MCF 10A (cell line): ENCODE results near the gene PIGZ. TPM values are rescaled to one million over a fixed set of nuclear protein-coding genes. Genes with fewer than 3 reads are reported as not detected.
A peak's percentile ranks its signal among the peaks of the same experiment; 100 is the strongest.

Experiments
- BruUV-seq: library from RNA; stranded (reverse); fragments of 400-500 nt; replicated peaks from 2 replicates; lab custom pipeline; 2021; lab: Mats Ljungman, UMichigan
- CTCF ChIA-PET: fragments of 300-600 bp; sonication (Branson Sonifier 250); formaldehyde crosslinking; extraction: SDS; loops from one replicate; lab custom pipeline; 2021; ENCODE audit warnings: antibody characterized with exemption, inconsistent platforms; lab: Yijun Ruan, JAX
- POLR2A ChIA-PET: fragments of 300-600, 350-650 bp; sonication (Branson Sonifier 250); formaldehyde crosslinking; extraction: SDS; loops from one replicate; lab custom pipeline; 2020; ENCODE audit warnings: antibody characterized with exemption, inconsistent platforms; lab: Yijun Ruan, JAX
- DNase-seq: peaks from one replicate; pipeline ENCODE4 v3.0.0-alpha.2; 2018; ENCODE audit not compliant: unreplicated experiment
- H3K27ac Mint-ChIP-seq: one replicate; pipeline ENCODE4 v1.8.0; 2022; ENCODE audit warnings: mild to moderate bottlenecking, low read depth, mixed read lengths; ENCODE audit not compliant: unreplicated experiment
- H3K27me3 Mint-ChIP-seq: one replicate; pipeline ENCODE4 v1.8.0; 2022; ENCODE audit warnings: mixed read lengths; ENCODE audit not compliant: insufficient read depth, unreplicated experiment
- H3K36me3 Mint-ChIP-seq: one replicate; pipeline ENCODE4 v1.8.0; 2022; ENCODE audit warnings: mild to moderate bottlenecking, moderate library complexity, mixed read lengths; ENCODE audit not compliant: insufficient read depth, unreplicated experiment
- H3K4me1 Mint-ChIP-seq: one replicate; pipeline ENCODE4 v1.8.0; 2022; ENCODE audit warnings: mixed read lengths; ENCODE audit not compliant: insufficient read depth, unreplicated experiment
- H3K4me3 Mint-ChIP-seq: one replicate; pipeline ENCODE4 v1.8.0; 2022; ENCODE audit warnings: mild to moderate bottlenecking, moderate library complexity, mixed read lengths; ENCODE audit not compliant: unreplicated experiment
- H3K9me3 Mint-ChIP-seq: one replicate; pipeline ENCODE4 v1.8.0; 2022; ENCODE audit warnings: mixed read lengths; ENCODE audit not compliant: unreplicated experiment
- CTCF ChIP-seq: fragments of 200-600 bp; IDR thresholded peaks from one replicate; pipeline ENCODE4 v1.8.0; 2022; ENCODE audit warnings: antibody characterized with exemption, mild to moderate bottlenecking; ENCODE audit not compliant: unreplicated experiment
- intact Hi-C: fragments of 100-400 bp; cut with micrococcal nuclease; formaldehyde crosslinking; loops from 2 replicates; pipeline ENCODE4 v1.14.1; 2022
- total RNA-seq: library from RNA; stranded (reverse); gene quantifications from 2 replicates; pipeline ENCODE4 v1.2.3, GENCODE V29; 2022

PIGZ gene
- total RNA-seq, 1 experiment from 2014 or later = 5.2 TPM

DNA sequence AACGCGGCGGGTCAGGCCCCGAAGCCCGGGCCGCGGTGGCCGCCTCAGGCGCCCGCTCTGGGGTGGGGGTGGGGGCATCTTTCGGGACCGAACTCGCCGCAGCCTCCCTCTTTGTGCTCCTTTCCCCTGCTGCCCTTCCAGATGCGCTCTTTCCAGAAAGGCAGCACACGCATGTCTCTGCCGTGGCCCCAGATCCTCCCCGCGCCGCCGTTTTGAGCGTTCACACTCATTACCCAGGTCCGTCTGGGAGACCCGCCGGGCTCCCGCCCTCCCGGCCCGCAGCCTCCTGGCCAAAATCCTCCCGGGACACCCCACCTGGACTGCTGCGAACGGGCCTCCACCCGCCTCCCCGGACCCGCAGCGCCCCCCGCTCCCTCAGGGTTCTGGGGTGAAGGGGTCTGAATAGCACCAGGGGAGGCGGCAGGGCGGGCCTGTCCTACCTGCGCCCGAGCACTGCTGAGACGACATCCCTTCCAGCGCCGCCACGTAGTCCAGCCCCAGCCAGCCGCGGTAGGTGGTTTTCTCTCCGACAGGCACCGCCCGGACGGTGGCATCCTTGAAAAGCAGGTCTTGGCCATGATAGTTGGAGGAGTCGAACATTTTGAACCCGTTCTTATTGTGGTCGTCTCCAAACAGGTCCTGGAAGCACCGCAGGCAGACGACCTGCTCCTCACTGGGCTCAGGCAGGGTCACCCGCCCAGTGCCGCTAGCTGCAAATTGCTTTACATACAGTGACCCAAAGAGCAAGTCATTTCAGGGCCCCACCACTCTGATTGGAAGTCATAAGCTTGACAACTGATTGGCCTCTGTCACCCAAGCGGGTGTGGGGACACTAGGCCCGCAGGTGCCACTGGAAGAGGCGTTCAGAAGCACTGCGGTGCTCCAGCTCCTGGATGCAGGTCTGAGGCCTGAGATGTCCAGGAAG is 35.1 kb upstream of the PIGZ start:
- TF ChIP-seq CTCF = no peak
- Mint-ChIP-seq H3K4me1 (peaks cover 10% of the 10 kb centered on the region), H3K9me3 (no peaks in the 10 kb centered on the region), H3K27ac (no peak overlapping the region), H3K36me3 (no peaks in the 10 kb centered on the region), H3K4me3 (peak overlapping the region; percentile 71), H3K27me3 (no peaks in the 10 kb centered on the region)
- peak; percentile 29 for DNase-seq
- BruUV-seq = TSS peak; percentile 44
- CTCF ChIA-PET = interaction anchor here (0.6 to 3.1 kb wide), 16 partner anchors 8 to 560 kb away, joined by 3 to 21 read pairs (median 3); partner anchors contain the start of gene MELTF
- intact Hi-C loops = loop anchor here (10.0 kb wide), 1 partner anchor 511 kb away; no protein-coding TSS in a partner anchor
- POLR2A ChIA-PET = interaction anchor here (0.5 to 1.7 kb wide), 7 partner anchors 13 to 868 kb away, joined by 3 to 6 read pairs (median 3); partner anchors contain the start of gene NCBP2

DNA sequence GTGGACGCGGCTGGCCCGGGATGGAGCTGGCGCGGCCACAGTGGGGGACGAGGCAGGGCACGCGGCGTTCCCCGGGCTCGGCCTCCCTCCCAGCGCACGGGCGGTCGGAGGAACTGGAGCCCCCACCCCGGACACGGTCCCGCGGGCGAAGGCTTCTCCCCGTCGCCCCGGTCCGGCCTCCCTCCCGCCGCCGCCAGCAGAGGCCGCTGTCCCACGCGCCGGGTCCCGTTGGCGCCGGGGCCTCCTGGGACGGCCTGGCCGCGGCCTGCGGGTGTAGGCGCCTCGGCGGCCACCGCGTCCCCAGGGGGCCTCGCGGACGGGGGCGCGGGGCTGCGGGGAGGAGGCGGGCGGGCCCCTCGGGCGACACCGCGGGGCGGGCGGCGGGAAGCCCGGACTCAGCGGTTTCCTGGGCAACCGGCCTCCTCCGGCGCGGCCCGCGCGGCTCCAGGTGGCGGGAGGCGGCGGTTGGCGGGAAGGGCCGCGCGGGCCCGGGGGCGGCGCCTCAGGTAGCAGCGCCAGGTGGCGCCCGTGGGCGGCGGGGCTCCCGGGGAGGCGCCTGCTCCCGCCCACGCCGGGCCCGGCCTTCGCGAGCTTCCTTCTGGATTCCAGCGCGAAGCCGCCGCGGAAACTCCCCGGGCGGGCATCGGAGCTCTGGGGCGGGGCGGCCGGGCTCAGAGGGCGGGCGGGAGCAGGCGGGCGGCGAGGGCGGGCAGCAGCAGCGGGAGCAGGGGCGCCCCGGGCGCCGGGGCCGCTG is 34.2 kb upstream of the PIGZ start:
- peak; percentile 59 for TF ChIP-seq CTCF
- peaks cover 10% of the 10 kb centered on the region for H3K4me1 Mint-ChIP-seq
- no peaks in the 10 kb centered on the region for H3K36me3 Mint-ChIP-seq
- ChIA-PET POLR2A (interaction anchor here (0.6 to 1.7 kb wide), 6 partner anchors 12 to 179 kb away, joined by 3 to 6 read pairs (median 3); partner anchors contain the start of gene NCBP2), CTCF (interaction anchor here (0.6 to 3.1 kb wide), 19 partner anchors 9 to 561 kb away, joined by 3 to 21 read pairs (median 3); partner anchors contain the start of gene MELTF)
- H3K27me3 Mint-ChIP-seq = no peaks in the 10 kb centered on the region
- intact Hi-C loops = loop anchor here (1.0 to 10.0 kb wide), 3 partner anchors 26 to 512 kb away; partner anchors contain the start of gene MELTF
- BruUV-seq = no TSS peak
- peak overlapping the region; percentile 71 for H3K4me3 Mint-ChIP-seq
- no peaks in the 10 kb centered on the region for H3K9me3 Mint-ChIP-seq
- peak; percentile 78 for DNase-seq
- H3K27ac Mint-ChIP-seq = no peak overlapping the region

DNA sequence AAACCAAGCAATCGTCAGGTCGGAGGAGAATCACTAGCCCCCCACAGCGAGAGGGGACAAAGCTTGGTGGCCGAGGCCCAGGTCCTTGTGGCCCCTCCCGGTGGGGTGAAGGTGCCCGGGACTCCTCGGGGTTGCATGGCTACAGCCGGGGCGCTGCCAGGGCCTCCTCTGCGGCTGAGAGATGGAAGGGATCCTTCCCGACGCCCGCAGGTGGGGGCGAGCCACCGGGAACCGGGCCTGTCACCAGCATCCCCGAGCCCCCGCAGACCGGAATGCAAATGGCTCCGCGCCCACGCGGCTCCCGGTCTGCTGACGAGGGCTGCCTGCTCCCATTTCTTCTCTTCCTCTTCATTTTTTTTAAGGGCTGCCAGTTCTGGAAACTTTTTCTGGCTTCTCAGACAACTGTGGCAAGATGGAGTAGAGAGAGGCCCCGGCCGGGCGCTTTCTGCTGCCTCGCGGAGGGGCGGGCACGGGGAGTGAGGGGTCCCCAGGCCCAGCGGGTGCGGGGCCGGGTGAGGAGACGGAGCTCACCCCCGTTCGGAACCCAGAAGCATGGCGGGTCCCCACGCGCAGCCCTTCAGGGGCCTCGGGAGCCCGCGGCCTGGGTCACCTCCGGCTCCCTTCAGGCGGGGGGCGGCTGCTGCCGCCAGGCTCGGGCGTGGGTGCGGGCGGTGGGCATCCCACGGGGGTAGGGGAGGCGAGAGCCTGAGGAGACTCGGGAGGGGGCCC is 33.5 kb upstream of the PIGZ start:
- TSS peak; percentile 31 for BruUV-seq
- no peaks in the 10 kb centered on the region for H3K36me3 Mint-ChIP-seq
- ChIA-PET CTCF (interaction anchor here (0.6 to 3.1 kb wide), 12 partner anchors 9 to 308 kb away, joined by 3 to 21 read pairs (median 4); partner anchors contain the start of gene MELTF), POLR2A (interaction anchor here (1.7 kb wide), 1 partner anchor 60 kb away, joined by 6 read pairs; the partner anchor contains the start of gene NCBP2)
- no peak for DNase-seq
- H3K27me3 Mint-ChIP-seq = no peaks in the 10 kb centered on the region
- no peaks in the 10 kb centered on the region for H3K9me3 Mint-ChIP-seq
- intact Hi-C loops = loop anchor here (1.0 to 10.0 kb wide), 3 partner anchors 27 to 513 kb away; partner anchors contain the start of gene MELTF
- H3K4me1 Mint-ChIP-seq = peaks cover 10% of the 10 kb centered on the region
- TF ChIP-seq CTCF = no peak
- peak overlapping the region; percentile 53 for H3K4me3 Mint-ChIP-seq
- H3K27ac Mint-ChIP-seq = no peak overlapping the region
